Measurements from ENCODE around the gene CALHM4.
"Not testable (repeated sequence)": the region's sequence is repeated elsewhere in the genome, so short reads cannot be mapped to it uniquely, and the experiment has no call there.

Gene CALHM4

DNA sequence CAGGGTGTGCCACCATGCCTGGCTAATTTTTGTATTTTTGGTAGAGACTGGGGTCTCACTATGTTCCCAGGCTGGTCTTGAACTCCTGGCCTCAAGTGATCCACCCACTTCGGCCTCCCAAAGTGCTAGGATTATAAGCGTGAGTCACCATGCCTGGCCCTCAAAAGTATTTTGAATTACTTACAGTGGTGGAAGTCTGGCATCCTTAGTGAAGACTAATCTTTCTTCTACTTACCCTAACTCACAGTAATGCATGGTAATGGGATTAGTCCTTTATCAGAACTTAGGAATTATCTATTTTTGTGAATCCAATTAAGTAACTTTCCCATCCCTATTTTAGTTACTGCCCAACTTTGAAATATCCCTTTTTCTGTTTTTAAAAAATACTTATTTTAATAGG lies 21.7 kb downstream of the CALHM4 start:
- DNase-seq (ENCODE audit: low read depth, low spot score) = no peak

- no peak for DNase-seq (ENCODE audit: low read depth, low spot score)
Observed at GRCh38 chr6:116577486-116577885, 23.9 kb downstream of the CALHM4 start.

DNA sequence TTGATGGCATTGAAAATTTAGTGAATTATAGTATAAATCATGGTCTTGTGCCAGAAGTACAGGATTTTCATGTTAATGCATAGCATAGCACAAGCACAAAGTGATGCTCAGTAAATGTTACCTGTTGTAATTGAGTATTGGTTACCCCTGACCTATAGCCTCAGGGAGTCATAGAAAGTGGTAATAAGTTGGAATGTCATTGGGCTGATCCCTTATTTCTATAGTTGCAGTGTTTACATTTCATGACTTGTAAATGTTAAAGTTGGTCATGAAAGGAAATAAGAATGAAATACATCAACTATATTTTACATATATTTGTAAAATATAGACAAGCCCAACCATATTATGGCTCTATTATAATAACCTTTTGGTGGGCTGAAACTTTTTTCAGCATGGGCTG lies 24.8 kb downstream of the CALHM4 start:
- DNase-seq (ENCODE audit: low read depth, low spot score) = no peak

DNA sequence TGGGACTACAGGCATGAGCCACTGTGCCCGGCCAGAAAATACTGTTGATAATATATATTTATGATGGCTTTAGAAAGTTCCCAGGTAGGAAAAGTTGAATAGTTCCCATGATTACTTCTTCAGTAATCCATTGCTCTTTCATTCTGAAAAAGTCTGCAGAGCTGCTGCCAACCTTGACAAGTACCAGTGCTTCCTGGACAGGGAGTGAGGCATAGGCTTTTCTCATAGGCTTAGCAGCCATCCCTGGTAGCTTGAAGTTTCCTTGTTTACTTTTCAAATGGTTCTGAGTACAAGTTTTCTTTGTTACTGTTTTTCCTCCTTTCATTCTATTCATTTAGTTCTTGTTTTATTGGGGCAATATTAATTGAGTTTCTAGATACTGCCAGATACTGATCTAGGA lies 25.6 kb downstream of the CALHM4 start:
- DNase-seq (ENCODE audit: low read depth, low spot score) = no peak

DNA sequence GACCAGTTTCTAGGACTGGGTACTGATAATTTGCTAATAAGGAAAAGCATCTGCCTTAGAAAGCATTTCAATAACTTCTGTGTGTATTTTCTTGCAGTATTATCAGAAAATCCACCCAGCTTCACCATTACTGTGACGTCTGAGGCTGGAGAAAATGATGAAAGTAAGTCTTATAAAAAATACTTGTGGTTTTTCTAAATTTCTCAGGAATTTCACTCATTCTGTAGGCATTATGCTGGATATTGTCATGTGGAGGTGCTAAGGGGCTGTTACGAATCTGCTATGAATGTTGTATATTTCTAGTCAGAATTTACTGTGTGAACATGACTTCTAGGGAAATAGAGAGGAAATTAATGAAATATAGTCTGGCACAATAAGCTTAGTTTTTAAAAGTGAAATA lies 26.6 kb downstream of the CALHM4 start:
- DNase-seq (ENCODE audit: low read depth, low spot score) = no peak

DNA sequence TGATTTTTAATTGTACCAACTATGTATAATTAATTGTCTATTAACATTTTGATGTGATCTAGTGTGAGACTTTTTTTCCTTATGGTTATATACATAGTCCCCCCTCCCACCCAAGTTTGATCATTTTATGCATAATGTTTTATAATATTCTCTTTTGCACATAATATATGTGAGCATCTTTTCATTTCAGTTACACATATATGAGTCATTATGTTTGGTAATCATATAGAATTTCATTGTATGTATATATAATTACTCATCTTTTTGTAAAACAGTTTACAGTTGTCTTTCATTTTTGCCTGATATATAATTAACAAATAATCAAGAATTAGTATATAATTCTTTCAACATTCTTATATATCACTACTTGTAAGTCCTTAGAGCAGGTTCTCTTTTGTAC lies 32.7 kb downstream of the CALHM4 start:
- no peak for DNase-seq (ENCODE audit: low read depth, low spot score)

DNA sequence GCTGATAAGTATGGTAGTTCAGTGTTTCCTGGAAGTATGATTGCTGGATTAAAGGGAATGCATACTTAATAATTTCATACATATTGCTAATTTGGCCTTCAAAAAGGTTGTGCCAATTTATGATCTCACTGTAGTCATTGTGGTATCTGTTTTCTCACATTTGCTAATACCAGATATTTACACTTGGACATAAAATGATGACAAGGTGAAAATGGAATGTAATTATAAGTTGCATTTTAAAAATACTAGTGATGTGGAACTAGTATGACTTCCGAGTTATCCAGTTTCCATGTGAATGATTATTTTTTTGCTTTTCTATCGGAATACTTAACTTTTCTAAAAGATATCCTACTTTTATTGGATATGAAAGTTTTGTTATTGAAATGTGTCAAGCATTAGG lies 33.2 kb downstream of the CALHM4 start:
- no peak for DNase-seq (ENCODE audit: low read depth, low spot score)

- DNase-seq (ENCODE audit: low read depth, low spot score) = no peak
Observed at GRCh38 chr6:116595247-116595646, 41.7 kb downstream of the CALHM4 start.

DNA sequence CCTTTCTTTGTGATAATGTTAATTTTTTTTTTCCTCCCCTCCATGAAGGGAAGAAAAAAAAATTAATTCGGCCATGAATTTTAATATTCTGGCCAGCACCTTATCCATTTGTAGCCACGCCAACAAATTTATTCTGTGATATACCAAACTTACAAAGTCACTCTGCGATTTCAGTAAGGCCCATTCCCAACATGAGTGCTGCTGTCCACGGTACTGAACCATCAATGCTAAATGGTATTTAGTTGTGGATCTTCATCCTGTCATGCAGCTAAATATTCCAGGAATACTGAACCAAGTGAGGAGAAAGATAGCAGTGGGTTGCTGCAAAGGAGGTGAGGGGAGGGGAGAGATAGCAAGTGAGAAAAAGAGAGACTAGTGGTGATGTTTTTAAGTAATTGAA lies 43.3 kb downstream of the CALHM4 start:
- no peak for DNase-seq (ENCODE audit: low read depth, low spot score)

DNA sequence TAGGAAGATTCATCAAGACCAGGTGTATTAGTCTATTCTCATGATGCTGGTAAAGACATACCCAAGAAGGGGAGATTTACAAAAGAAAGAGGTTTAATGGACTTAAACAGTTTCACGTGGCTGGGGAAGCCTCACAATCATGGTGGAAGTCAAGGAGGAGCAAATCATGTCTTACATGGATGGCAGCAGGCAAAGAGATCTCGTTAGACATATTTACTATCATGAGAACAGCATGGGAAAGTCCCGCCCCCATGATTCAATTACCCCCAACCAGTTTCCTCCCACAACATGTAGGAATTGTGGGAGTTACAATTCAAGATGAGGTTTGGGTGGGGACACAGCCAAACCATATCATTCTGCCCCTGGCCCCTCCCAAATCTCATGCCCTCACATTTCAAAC lies 50.4 kb downstream of the CALHM4 start:
- not testable (repeated sequence) for DNase-seq (ENCODE audit: low read depth, low spot score)

- not testable (repeated sequence) for DNase-seq (ENCODE audit: low read depth, low spot score)
Observed at GRCh38 chr6:116604868-116605267, 51.3 kb downstream of the CALHM4 start.

- DNase-seq (ENCODE audit: low read depth, low spot score) = no peak
Observed at GRCh38 chr6:116605935-116606334, 52.4 kb downstream of the CALHM4 start.
